GM10248 (cell line): ENCODE results near the gene PAGE1.

ENCODE experiments used
- CTCF ChIA-PET: fragments of 300-600 bp; sonication (Branson Sonifier 250); formaldehyde crosslinking; extraction: SDS; loops from one replicate; lab custom pipeline; 2021; ENCODE audit warnings: antibody characterized with exemption; lab: Yijun Ruan, JAX
- POLR2A ChIA-PET: fragments of 350-650 bp; sonication (Branson Sonifier 250); formaldehyde crosslinking; extraction: SDS; loops from one replicate; lab custom pipeline; 2020; ENCODE audit warnings: antibody characterized with exemption; lab: Yijun Ruan, JAX
- DNase-seq: peaks from one replicate; pipeline ENCODE4 v3.0.0; 2012; ENCODE audit errors: extremely low spot score
- CTCF ChIP-seq: IDR thresholded peaks from 2 replicates; pipeline ENCODE4 v1.5.1; 2012; ENCODE audit warnings: mild to moderate bottlenecking, low read depth; ENCODE audit errors: extremely low read depth, missing control alignments, control extremely low read depth

PAGE1 gene

DNA sequence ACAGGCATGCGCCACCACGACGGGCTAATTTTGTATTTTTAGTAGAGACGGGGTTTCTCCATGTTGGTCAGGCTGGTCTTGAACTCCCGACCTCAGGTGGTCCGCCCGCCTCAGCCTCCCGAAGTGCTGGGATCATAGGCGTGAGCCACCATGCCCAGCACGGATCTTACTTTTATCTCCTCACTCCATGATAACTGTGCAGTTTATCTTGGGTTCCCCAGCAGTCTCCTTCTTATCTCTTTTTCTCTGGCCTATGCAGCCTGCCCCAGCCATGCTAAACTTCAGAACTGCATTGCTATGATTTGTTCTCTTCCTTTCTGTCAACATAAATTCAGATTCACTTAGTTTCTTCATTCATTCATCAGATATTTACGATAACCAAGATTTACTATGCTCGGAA lies 22.4 kb downstream of the PAGE1 start:
- ChIA-PET CTCF (no interaction called here), POLR2A (no interaction called here)
- DNase-seq = no peak
- TF ChIP-seq CTCF = no peak

DNA sequence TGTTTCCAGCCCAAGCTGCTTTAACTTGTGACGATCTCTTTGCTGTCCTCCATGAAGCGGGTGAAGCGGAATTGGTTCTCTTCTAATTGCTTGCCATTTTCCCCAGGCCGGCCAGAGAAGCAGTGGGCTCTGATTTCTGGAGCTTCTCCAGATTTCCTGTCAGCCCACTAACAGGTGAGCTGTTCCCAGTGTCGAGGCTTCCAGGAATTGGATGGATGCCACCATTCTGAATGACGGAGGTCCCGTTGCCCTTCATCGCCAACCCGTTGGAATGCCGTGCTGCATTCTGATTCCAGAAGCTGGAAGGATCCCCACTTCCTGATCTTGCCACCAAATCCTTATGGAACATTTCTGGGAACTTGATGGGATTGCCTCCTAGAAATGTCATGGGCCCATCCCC lies 31.0 kb downstream of the PAGE1 start:
- ChIA-PET POLR2A (no interaction called here), CTCF (no interaction called here)
- TF ChIP-seq CTCF = no peak
- DNase-seq = no peak

DNA sequence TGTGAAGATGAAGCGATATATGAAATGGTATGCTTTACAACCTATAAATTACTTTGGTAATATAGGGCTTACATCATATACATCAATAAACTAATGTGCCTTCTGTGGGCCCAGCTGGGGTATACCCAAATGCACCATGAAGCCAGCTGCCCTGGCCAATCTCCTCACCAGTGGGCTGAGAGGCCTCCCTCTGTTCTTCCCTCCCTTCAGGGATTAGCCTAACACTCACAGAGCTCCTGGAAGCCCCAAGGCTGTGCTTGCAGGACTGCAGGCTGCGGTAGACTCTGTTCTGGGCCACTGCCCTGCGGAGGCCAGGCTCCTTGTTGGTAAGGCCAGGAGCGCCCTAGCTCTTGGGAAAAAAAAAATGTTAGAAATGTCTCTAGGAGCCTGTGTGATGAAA lies 33.9 kb downstream of the PAGE1 start:
- no peak for TF ChIP-seq CTCF
- CTCF ChIA-PET = no interaction called here
- POLR2A ChIA-PET = no interaction called here

GRCh38 chrX:49659771-49660170 lies 36.0 kb downstream of the PAGE1 start:
- no peak for TF ChIP-seq CTCF
- DNase-seq = no peak
- ChIA-PET POLR2A (no interaction called here), CTCF (no interaction called here)

More for the DNA sequence above, 33.9 kb downstream of the PAGE1 start:
- no peak for DNase-seq

DNA sequence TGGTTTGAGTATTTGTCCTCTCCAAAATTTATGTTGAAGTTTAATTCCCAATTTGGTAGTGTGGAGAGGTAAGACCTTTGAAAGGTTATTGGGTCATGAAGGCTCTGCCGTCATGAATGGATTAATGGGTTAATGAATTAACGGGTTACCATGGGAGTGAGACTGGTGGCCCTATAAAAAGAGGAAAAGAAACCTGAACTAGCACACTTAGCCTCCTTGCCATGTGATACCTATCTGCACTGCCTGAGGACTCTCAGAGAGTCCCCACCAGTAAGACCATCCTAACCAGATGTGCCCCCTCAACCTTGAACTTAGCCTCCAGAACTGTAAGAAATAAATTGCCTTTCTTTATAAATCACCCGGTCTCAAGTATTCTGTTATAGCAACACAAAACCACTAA lies 39.3 kb downstream of the PAGE1 start:
- POLR2A ChIA-PET = no interaction called here
- CTCF ChIA-PET = no interaction called here
- no peak for TF ChIP-seq CTCF
- no peak for DNase-seq

- POLR2A ChIA-PET = no interaction called here
- TF ChIP-seq CTCF = no peak
- no peak for DNase-seq
- CTCF ChIA-PET = no interaction called here
Observed at GRCh38 chrX:49644991-49645637, 50.7 kb downstream of the PAGE1 start.
